Activated T-cell treated with anti-CD3 and anti-CD28 coated beads, Interleukin-2, amount 50 U/mL, for 72 hours (primary cell): ENCODE results near the gene CTNNB1. TPM values are rescaled to one million over a fixed set of nuclear protein-coding genes. Genes with fewer than 3 reads are reported as not detected.
A peak's percentile ranks its signal among the peaks of the same experiment; 100 is the strongest.

ENCODE experiments used
- ATAC-seq, 2 donors: fragments of 150-1000 bp; cut with Tn5 transposase; replicated peaks in 1 of 2; 2 replicates each; pipeline ENCODE4 v1.10.0; 2021; ENCODE audit warnings: moderate library complexity in 2 of 2, mild to moderate bottlenecking in 1 of 2
- DNase-seq, 2 donors: peaks; one replicate each; pipeline ENCODE4 v3.0.0; 2021 to 2022; ENCODE audit warnings: mixed read lengths in 1 of 2
- H3K27ac Mint-ChIP-seq: one replicate; pipeline ENCODE4 v1.8.0; 2022; ENCODE audit warnings: mild to moderate bottlenecking, moderate library complexity, mixed read lengths
- H3K27me3 Mint-ChIP-seq: one replicate; pipeline ENCODE4 v1.8.0; 2022; ENCODE audit warnings: low read depth, mixed read lengths
- H3K36me3 Mint-ChIP-seq, 2 donors: one replicate each; pipeline ENCODE4 v1.8.0; 2022; ENCODE audit warnings: mixed read lengths in 2 of 2, mild to moderate bottlenecking in 1 of 2; ENCODE audit not compliant: insufficient read depth in 2 of 2
- H3K4me1 Mint-ChIP-seq: one replicate; pipeline ENCODE4 v1.8.0; 2022; ENCODE audit warnings: low read depth, mixed read lengths
- H3K4me3 Mint-ChIP-seq, 2 donors: one replicate each; pipeline ENCODE4 v1.8.0; 2022; ENCODE audit warnings: mild to moderate bottlenecking in 2 of 2, mixed read lengths in 2 of 2, moderate library complexity in 2 of 2
- H3K9me3 Mint-ChIP-seq, 2 donors: one replicate each; pipeline ENCODE4 v1.8.0; 2022; ENCODE audit warnings: mixed read lengths in 2 of 2
- total RNA-seq, 2 donors: library from RNA; stranded (reverse); gene quantifications; one replicate each; pipeline ENCODE4 v1.2.3, GENCODE V29; 2022

CTNNB1 gene
- total RNA-seq = 100 to 1,000 TPM in 1 of 2 donors, 10 to 100 TPM in 1; 93.3 to 137 TPM

DNA sequence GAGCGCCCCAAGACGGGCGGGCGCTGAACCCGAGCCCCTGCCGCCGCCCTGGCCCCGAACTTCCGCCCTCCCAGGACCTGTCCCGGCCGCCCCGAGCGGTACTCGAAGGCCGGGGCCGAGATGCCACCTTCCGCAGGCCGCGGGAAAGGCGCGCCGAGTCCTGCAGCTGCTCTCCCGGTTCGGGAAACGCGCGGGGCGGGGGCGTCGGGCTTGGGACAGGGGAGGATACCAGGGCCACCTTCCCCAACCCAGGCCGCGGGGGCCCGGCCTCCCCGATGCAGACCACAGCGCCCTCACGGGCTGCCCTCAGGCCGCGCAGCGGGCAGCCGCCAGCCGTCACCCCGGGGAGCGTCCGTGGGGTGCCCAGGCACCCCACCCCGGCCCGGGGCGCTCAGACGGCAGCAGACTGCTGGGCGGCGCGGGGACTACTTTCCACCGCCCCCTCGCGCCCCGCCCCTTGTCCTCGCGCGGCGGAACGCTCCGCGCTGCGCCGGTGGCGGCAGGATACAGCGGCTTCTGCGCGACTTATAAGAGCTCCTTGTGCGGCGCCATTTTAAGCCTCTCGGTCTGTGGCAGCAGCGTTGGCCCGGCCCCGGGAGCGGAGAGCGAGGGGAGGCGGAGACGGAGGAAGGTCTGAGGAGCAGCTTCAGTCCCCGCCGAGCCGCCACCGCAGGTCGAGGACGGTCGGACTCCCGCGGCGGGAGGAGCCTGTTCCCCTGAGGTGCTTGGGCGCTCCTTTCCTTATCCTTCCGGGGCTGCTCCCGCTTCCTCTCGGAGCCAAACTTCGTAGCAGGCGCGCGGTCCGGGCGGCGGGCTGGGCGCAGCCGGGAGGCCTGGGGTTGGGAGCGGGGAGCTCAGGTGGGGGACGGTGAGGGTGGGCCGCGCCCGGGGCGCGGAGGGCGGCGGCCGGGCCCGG lies at the start of gene CTNNB1:
Gene CTNNB1 (plus strand): TSS at position 556 of the 916 bp plus-strand sequence. CDS start 24,564 bp downstream, outside the sequence.
- peaks cover 11% of the 10 kb centered on the region for H3K27me3 Mint-ChIP-seq
- DNase-seq = peak; percentile 93
- H3K4me1 Mint-ChIP-seq = peaks cover 37% of the 10 kb centered on the region
- peak; percentile 89 to 92 for ATAC-seq
- H3K27ac Mint-ChIP-seq = peak within 1 kb of the TSS; percentile 88
- H3K9me3 Mint-ChIP-seq = no peaks in the 10 kb centered on the region
- peak within 1 kb of the TSS; percentile 90 to 96 for H3K4me3 Mint-ChIP-seq
- peaks cover 6 to 8% of the 10 kb centered on the region in 2 donors for H3K36me3 Mint-ChIP-seq

DNA sequence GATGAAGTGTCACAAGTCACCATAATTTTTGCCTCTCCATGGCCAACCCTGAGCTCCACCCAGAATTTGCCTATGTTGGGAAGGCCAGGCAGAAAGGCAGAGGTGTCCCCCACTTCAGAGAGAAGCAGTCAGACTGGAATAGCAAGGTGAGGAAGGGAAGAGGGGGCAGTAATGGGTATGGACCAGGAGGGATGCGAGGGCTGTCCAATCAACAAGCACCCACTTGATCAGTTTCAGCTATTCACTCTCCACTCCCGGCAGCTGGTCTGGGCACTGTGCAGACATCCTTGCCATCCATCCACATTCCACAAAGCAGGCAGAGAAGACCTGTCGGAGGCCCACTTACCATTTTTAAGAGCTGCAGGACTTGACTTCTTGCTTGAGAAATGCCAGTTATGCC lies 43.5 kb upstream of the CTNNB1 start:
- ATAC-seq (no peak), DNase-seq (no peak)
- Mint-ChIP-seq H3K27me3 (peaks cover 6% of the 10 kb centered on the region), H3K9me3 (no peaks in the 10 kb centered on the region), H3K4me1 (peaks cover 21% of the 10 kb centered on the region), H3K27ac (no peak overlapping the region), H3K36me3 (no peaks in the 10 kb centered on the region), H3K4me3 (no peak overlapping the region)

DNA sequence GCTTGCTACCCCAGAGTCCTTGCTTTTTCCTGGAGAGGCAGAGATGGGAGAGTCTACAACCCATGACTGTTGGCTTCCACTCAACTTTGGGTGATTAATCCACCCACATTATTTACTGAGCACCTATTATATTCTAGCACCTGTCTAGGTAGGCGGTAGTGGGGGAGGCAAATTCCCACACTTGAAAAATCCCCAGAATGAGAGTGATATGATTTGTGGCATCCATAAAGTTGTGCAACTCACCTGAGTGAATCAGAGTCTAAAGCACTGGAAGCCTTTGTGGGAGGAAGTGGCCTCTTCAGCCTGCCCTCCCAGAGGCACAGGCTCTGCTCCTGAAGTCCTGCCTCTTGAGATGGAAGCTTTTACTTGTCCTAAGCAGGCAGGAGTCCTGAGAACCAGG lies 40.4 kb upstream of the CTNNB1 start:
- peaks cover 6% of the 10 kb centered on the region for H3K27me3 Mint-ChIP-seq
- peak; percentile 55 for ATAC-seq
- no peak overlapping the region for H3K4me3 Mint-ChIP-seq
- peak in 1 of 2 donors; percentile 2 for DNase-seq
- peaks cover 21% of the 10 kb centered on the region for H3K4me1 Mint-ChIP-seq
- H3K36me3 Mint-ChIP-seq = no peaks in the 10 kb centered on the region
- H3K27ac Mint-ChIP-seq = no peak overlapping the region
- no peaks in the 10 kb centered on the region for H3K9me3 Mint-ChIP-seq

DNA sequence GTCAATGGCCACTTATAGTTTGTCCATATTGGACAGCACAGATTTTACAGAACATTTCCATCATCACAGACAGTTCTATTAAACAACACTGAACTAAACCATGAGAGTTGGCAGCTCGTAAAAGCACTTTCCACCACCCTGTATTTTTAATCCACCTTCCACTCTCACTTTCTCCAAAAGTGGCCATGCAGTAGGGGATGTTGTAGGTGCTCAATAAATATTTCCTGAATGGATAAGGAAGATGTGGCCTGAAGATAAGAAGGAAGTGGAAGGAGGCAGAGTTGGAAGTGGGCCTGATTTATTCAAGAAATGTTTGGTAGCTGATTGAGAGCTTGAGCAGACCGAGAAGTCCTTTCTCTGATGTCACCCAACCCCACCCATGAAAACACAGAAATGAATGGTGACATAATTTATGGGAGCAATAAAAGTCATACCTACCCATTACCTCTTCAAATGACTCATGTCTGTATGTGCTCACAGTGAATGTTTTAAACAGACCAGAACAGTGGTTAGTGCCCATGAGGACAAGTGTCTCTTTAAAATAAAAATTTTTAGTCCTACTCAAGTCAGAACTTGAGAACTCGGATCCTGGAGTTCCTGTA lies 39.6 kb upstream of the CTNNB1 start:
- no peaks in the 10 kb centered on the region for H3K9me3 Mint-ChIP-seq
- H3K27ac Mint-ChIP-seq = peak overlapping the region; percentile 5
- H3K36me3 Mint-ChIP-seq = no peaks in the 10 kb centered on the region
- DNase-seq (peak in 1 of 2 donors; percentile 23), ATAC-seq (peak; percentile 85 to 93)
- H3K4me3 Mint-ChIP-seq = peak overlapping the region; percentile 13 to 39
- H3K4me1 Mint-ChIP-seq = peaks cover 21% of the 10 kb centered on the region
- peaks cover 6% of the 10 kb centered on the region for H3K27me3 Mint-ChIP-seq

DNA sequence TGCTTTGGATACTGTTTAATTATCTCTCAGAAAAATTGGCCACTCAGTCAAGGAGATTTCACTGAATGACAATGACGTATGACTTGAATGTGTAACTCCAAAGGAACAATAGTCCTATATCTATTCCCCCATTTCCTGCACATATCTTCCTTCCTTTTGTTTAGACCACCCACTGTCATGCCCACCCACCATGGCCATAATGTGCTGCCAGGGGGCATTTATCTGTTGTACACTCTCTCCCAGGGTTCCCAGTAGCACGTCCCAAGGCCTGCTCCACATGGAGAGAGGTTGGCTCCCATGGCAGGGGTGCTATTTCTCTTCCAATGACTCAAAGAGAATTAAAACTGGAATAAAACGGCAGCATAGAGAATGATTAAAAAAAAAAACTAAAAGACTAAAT lies 36.8 kb upstream of the CTNNB1 start:
- Mint-ChIP-seq H3K27me3 (no peaks in the 10 kb centered on the region), H3K27ac (no peak overlapping the region), H3K4me3 (no peak overlapping the region), H3K9me3 (no peaks in the 10 kb centered on the region), H3K36me3 (no peaks in the 10 kb centered on the region), H3K4me1 (peaks cover 28% of the 10 kb centered on the region)
- ATAC-seq = no peak
- DNase-seq = no peak

DNA sequence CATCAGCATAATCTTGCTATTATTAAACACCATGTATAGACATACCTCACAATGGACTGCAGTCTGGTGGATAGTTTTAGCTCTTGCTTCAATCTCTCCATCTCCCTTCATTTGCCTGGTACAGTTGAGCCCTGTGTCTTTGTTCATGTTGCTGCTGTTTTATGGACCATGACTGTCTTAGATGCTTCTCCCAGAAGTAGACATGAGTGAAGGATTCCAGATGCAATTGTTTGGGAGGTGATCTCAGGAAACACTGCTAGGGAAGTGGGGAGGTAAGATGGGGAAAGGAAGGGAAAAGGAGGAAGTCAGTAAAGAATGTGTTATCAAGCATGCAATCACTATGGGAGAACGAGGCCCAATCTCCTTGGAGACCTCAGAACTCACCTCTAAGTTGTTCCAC lies 36.3 kb upstream of the CTNNB1 start:
- no peak for ATAC-seq
- Mint-ChIP-seq H3K27ac (no peak overlapping the region), H3K4me3 (no peak overlapping the region), H3K27me3 (no peaks in the 10 kb centered on the region), H3K9me3 (no peaks in the 10 kb centered on the region), H3K36me3 (peaks cover 0 to 1% of the 10 kb centered on the region in 2 donors), H3K4me1 (peaks cover 33% of the 10 kb centered on the region)
- DNase-seq = no peak

DNA sequence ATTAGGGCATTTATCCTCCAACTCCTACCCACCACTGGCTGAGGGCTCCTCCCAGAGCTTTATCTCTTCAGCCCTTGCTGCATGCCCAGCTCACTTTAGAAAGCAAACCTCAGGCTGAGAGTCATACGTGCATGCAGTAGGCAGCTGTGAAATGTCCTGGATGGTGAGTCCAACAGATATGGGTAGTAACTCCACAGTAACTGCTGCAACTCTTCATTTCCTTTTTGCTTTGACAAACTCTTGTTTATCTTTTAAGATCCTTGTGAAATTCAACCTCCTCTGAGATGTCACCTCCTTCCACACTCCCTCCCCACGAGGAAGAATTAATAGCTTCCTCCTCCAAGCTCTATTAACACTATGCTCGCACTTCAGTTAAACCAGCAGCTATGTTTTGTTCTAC lies 35.9 kb upstream of the CTNNB1 start:
- Mint-ChIP-seq H3K27ac (no peak overlapping the region), H3K4me1 (peaks cover 35% of the 10 kb centered on the region), H3K4me3 (no peak overlapping the region), H3K9me3 (peaks cover 0 to under 1% of the 10 kb centered on the region in 2 donors), H3K36me3 (peaks cover 0 to 1% of the 10 kb centered on the region in 2 donors), H3K27me3 (peaks cover 2% of the 10 kb centered on the region)
- DNase-seq (no peak), ATAC-seq (no peak)

DNA sequence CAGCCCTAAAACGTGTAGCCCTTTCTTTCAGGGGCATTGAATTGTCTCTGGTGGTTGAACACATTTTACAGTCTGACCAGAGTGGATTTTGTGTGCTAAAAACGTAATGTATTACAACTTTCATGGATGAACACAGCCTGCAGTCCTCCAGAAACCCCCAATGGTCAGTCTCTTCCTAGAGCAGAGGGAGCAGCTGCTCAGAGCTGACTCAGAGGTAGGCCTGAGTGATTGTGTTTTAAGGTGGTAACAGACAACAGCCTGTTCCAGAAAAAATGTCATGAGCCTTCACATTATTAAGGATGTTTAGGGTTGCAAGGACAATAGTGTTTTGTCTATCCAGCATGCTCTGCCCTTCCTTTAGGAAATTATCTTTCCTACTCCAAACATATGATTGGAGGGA lies 34.5 kb upstream of the CTNNB1 start:
- Mint-ChIP-seq H3K36me3 (peaks cover 0 to 1% of the 10 kb centered on the region in 2 donors), H3K4me3 (no peak overlapping the region), H3K27ac (no peak overlapping the region), H3K9me3 (peaks cover 0 to 1% of the 10 kb centered on the region in 2 donors), H3K27me3 (peaks cover 14% of the 10 kb centered on the region), H3K4me1 (peaks cover 24% of the 10 kb centered on the region)
- no peak for DNase-seq
- no peak for ATAC-seq

DNA sequence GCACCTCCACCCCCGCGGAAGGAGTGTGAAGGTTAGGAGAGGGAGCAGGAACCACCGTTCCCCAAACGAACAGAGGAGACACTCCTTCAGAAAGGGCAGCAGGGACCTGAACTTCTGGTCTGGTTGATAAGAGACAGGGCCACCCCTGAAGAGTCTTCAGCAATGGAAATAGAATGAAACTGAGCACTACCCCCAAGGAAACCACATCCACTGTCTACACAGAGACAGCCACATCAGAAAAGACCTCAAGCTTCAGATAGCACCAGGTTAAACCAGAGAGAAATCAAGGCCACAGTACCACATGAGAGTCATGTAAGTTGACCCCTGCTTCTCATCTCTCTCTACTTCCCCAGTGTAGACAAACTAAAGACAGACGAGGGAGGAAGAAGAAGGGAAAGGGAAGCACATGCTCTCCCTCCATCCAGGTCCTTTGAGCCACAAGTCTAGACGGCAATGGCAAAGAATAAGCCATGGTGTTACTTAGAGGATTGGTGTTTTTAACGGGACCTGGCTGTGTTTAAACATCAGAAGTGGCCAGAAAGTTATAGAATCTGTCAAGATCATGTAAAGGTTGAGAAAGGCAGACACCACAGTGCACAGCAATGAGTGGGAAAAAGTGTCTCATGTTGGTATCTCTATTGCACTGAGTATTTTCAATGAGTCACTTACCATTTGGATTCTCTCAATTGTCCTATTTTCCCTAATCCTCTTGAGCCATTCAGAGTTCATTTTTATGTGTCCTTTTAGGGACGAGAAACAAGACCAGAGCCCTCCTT lies 31.4 kb upstream of the CTNNB1 start:
- H3K4me1 Mint-ChIP-seq = peaks cover 18% of the 10 kb centered on the region
- peaks cover 29% of the 10 kb centered on the region for H3K27me3 Mint-ChIP-seq
- peaks cover 0 to 1% of the 10 kb centered on the region in 2 donors for H3K9me3 Mint-ChIP-seq
- peak; percentile 90 to 93 for ATAC-seq
- DNase-seq = peak in 1 of 2 donors; percentile 13
- peak overlapping the region in 1 of 2 donors; percentile 27 for H3K4me3 Mint-ChIP-seq
- peaks cover 0 to 1% of the 10 kb centered on the region in 2 donors for H3K36me3 Mint-ChIP-seq
- no peak overlapping the region for H3K27ac Mint-ChIP-seq

DNA sequence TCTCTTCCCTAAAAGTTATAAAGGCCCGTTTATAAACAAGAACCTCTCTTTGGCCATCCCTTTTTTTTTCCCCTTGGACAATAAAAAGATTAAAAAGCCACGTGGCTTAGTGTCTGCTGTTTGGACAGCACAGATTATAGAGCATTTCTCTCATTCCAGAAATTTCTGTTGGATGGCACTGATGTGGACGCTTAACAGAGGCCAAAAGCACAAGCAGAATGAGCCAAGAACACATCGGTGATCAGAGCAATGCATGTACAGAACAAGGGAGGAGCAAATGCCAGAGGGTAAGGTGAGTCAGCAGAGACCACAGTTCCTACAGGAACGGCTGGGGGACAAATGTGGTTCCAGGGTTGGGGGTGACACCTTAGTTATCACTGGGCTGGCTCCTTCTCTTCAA lies 30.3 kb upstream of the CTNNB1 start:
- Mint-ChIP-seq H3K27ac (no peak overlapping the region), H3K36me3 (peaks cover 0 to 1% of the 10 kb centered on the region in 2 donors), H3K4me3 (no peak overlapping the region), H3K9me3 (peaks cover 0 to 1% of the 10 kb centered on the region in 2 donors), H3K4me1 (peaks cover 18% of the 10 kb centered on the region), H3K27me3 (peaks cover 29% of the 10 kb centered on the region)
- DNase-seq (no peak), ATAC-seq (no peak)

DNA sequence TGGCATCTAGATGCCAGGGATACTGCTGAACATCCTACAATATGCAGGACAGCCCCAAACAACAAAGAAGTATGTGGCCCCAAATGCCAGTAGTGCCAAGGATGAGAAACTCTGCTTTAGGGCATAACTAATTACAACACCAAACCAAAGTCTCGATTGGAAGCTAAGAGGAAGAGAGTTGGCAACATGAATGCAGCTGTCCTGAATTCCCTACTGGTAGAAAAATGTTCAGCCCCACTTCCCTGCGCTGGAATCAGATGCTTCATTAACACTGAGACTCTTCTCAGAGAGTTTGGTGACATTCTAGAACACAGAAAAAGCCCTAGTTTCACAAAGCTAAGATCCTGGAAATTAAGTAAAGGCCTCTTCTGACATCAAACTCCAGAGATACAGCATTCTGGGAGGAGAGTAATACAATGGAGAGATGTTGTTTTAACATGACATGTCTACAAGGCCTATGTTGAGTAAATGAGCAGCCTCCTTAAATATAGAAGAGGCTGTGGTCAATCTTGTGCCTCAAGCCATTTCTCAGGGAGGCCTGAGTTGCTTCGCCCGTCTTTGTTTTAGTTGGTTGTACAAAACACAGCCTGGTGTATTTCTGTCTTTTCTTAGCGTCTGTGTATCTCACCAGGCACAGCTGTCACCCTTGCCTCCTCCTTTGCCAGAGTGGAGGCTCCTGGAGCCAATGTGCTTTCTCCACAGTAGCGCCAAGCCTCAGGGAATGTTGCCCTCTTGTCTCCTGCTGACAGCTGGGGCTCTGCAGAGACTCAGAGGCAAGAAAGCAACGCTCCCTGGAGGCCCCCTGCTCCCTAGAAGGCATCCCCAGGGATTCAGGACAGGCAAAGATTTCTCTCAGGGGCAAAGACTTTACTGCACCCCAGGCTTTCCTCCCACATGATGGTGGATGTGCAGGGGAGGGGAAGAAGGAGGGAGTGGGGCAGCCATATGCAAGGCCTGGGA lies 25.1 kb upstream of the CTNNB1 start:
- H3K4me1 Mint-ChIP-seq = no peaks in the 10 kb centered on the region
- H3K4me3 Mint-ChIP-seq = no peak overlapping the region
- DNase-seq = no peak
- ATAC-seq = no peak
- H3K36me3 Mint-ChIP-seq = no peaks in the 10 kb centered on the region
- no peaks in the 10 kb centered on the region for H3K9me3 Mint-ChIP-seq
- H3K27me3 Mint-ChIP-seq = peaks cover 40% of the 10 kb centered on the region
- no peak overlapping the region for H3K27ac Mint-ChIP-seq

DNA sequence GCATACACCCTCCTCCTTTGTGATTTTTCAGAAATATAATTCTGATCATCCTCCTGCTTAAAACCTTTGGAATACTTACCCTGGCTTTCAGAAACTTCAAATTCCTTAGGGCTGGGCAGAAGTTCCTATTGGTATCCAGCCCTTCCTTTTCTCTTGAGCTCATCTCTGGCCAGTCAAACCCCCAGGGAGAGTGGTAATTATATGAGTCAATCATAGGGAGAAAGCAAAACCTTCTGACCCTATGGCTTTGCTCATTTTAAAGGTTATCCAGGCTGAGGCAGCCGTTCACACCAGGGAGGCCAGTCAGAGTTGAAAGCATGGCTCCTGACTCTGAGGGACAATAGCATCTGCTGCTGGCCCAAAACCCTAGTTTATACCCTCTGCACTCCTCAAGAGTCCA lies 23.9 kb upstream of the CTNNB1 start:
- Mint-ChIP-seq H3K4me3 (no peak overlapping the region), H3K4me1 (no peaks in the 10 kb centered on the region), H3K27me3 (peaks cover 39% of the 10 kb centered on the region), H3K27ac (no peak overlapping the region), H3K9me3 (no peaks in the 10 kb centered on the region), H3K36me3 (no peaks in the 10 kb centered on the region)
- DNase-seq (no peak), ATAC-seq (no peak)
